RPMI8226 (cell line): ENCODE data around the gene SETD2.
"Not testable (repeated sequence)": the region's sequence is repeated elsewhere in the genome, so short reads cannot be mapped to it uniquely, and the experiment has no call there.

Experiments
- DNase-seq: peaks from one replicate; pipeline ENCODE4 v3.0.0-alpha.2; 2015

SETD2 gene

GRCh38 chr3:47026432-47026831 lies 137.5 kb downstream of the SETD2 start:
- DNase-seq, result not testable (repeated sequence)

- no peak for DNase-seq
These were observed 139.0 kb downstream of the SETD2 start for GRCh38 chr3:47024932-47025331.

- no peak for DNase-seq
These were observed 141.3 kb downstream of the SETD2 start for GRCh38 chr3:47022641-47023071.

GRCh38 chr3:47020311-47020710 lies 143.6 kb downstream of the SETD2 start:
- DNase-seq, result no peak

GRCh38 chr3:47019201-47019600 lies 144.7 kb downstream of the SETD2 start:
- no peak for DNase-seq

GRCh38 chr3:47018269-47018611 lies 145.7 kb downstream of the SETD2 start:
- DNase-seq, result no peak

- DNase-seq, result no peak
These were observed 146.2 kb downstream of the SETD2 start for GRCh38 chr3:47017504-47018268.

- no peak for DNase-seq
These were observed 146.9 kb downstream of the SETD2 start for GRCh38 chr3:47016934-47017435.

- DNase-seq, result no peak
These were observed 147.6 kb downstream of the SETD2 start for GRCh38 chr3:47016086-47016933.

- DNase-seq, result no peak
These were observed 148.8 kb downstream of the SETD2 start for GRCh38 chr3:47015151-47015550.

- DNase-seq, result no peak
These were observed 149.9 kb downstream of the SETD2 start for GRCh38 chr3:47014036-47014435.

GRCh38 chr3:47013231-47013630 lies 150.7 kb downstream of the SETD2 start:
- no peak for DNase-seq

GRCh38 chr3:47012342-47013230 lies 151.3 kb downstream of the SETD2 start:
- no peak for DNase-seq

GRCh38 chr3:47011371-47011770 lies 152.5 kb downstream of the SETD2 start:
- DNase-seq, result no peak

- no peak for DNase-seq
These were observed 153.0 kb downstream of the SETD2 start for GRCh38 chr3:47010910-47011309.

- no peak for DNase-seq
These were observed 153.7 kb downstream of the SETD2 start for GRCh38 chr3:47010111-47010712.

GRCh38 chr3:47009225-47010110 lies 154.4 kb downstream of the SETD2 start:
- DNase-seq, result no peak

GRCh38 chr3:47008851-47009224 lies 155.1 kb downstream of the SETD2 start:
- DNase-seq, result no peak

- DNase-seq, result no peak
These were observed 155.6 kb downstream of the SETD2 start for GRCh38 chr3:47008234-47008796.

GRCh38 chr3:47007482-47008233 lies 156.3 kb downstream of the SETD2 start:
- DNase-seq, result no peak
